GM13976 (cell line): ENCODE results near the gene CLCF1.
A peak's percentile ranks its signal among the peaks of the same experiment; 100 is the strongest.

ENCODE experiments used
- DNase-seq: peaks from one replicate; pipeline ENCODE4 v3.0.0; 2012; ENCODE audit warnings: low spot score
- CTCF ChIP-seq: IDR thresholded peaks from 2 replicates; pipeline ENCODE4 v1.5.1; 2012; ENCODE audit warnings: borderline replicate concordance, mild to moderate bottlenecking; ENCODE audit not compliant: insufficient read depth; ENCODE audit errors: extremely low read depth, missing control alignments, control extremely low read depth
- in situ Hi-C: fragments of 300-500 bp; cut with MboI; formaldehyde crosslinking; loops from one replicate; pipeline ENCODE4 v1.12.0; 2022; ENCODE audit warnings: low sequenced_read_pairs, mixed read lengths, inconsistent platforms; ENCODE audit not compliant: unreplicated experiment

CLCF1 gene

GRCh38 chr11:67372993-67373647 lies at the start of gene CLCF1:
TSS of gene CLCF1 (minus strand) at chr11:67373598. CDS start at chr11:67373539, 59 bp downstream.
- DNase-seq = peak; percentile 81
- no peak for TF ChIP-seq CTCF
- in situ Hi-C loops = no loop called here

GRCh38 chr11:67422891-67423290 lies 49.5 kb upstream of the CLCF1 start:
- no peak for TF ChIP-seq CTCF
- in situ Hi-C loops = no loop called here
- DNase-seq = no peak

GRCh38 chr11:67421430-67422031 lies 48.1 kb upstream of the CLCF1 start:
- no peak for DNase-seq
- no peak for TF ChIP-seq CTCF
- in situ Hi-C loops = no loop called here

GRCh38 chr11:67420646-67421429 lies 47.4 kb upstream of the CLCF1 start:
- in situ Hi-C loops = no loop called here
- no peak for TF ChIP-seq CTCF

GRCh38 chr11:67420147-67420645 lies 46.8 kb upstream of the CLCF1 start:
- no peak for DNase-seq
- in situ Hi-C loops = no loop called here
- TF ChIP-seq CTCF = no peak

More at GRCh38 chr11:67420646-67421429, 47.4 kb upstream of the CLCF1 start:
- peak; percentile 100 for DNase-seq

GRCh38 chr11:67419325-67420049 lies 46.1 kb upstream of the CLCF1 start:
- TF ChIP-seq CTCF = no peak
- in situ Hi-C loops = no loop called here
- no peak for DNase-seq
